ENCODE measurements around the gene ZNF12. TPM values are rescaled to one million over a fixed set of nuclear protein-coding genes. Genes with fewer than 3 reads are reported as not detected.
"Not testable (repeated sequence)": the region's sequence is repeated elsewhere in the genome, so short reads cannot be mapped to it uniquely, and the experiment has no call there.

ZNF12 gene
- total RNA-seq = 1 to 10 TPM; 4.5 to 8.9 (median 5.3) TPM

GRCh38 chr7:6706666-6707407, at the start of gene ZNF12:
TSS of gene ZNF12 (minus strand) at chr7:6706947. CDS start at chr7:6705173, 1,774 bp downstream.
- peak within 1 kb of the TSS; percentile 80 to 90 (median 84) for H3K27ac ChIP-seq
- in situ Hi-C loops (cut with MboI; ENCODE audit: low sequenced_read_pairs in 4 of 4) (no loop called here), intact Hi-C loops (cut with DNase I; ENCODE audit: low total_unique reads) (loop anchor here (1.0 to 10.0 kb wide), 5 partner anchors 22 to 1508 kb away; partner anchors contain the start of genes INTS15, ZDHHC4 and ZNF316)
- H3K4me3 ChIP-seq = peak within 1 kb of the TSS; percentile 75 to 99 (median 88)
- TF ChIP-seq POLR2A (IDR thresholded peaks at IDR 0.05) (peak; percentile 63 to 81), CTCF (IDR thresholded peaks at IDR 0.05 in 4 of 5, conservative IDR thresholded peaks at IDR 0.05 in 1 of 5) (peak in 1 of 5 experiments; percentile 10)
- H3K36me3 ChIP-seq = peaks cover 0 to 20% of the 10 kb centered on the region in 2 donors
- H3K4me1 ChIP-seq = peaks cover 22 to 23% of the 10 kb centered on the region in 2 donors
- ATAC-seq (peak; percentile 98), DNase-seq (peak; percentile 93 to 96)
- no peaks in the 10 kb centered on the region for H3K9me3 ChIP-seq
- H3K27me3 ChIP-seq = no peaks in the 10 kb centered on the region

- intact Hi-C loops (cut with DNase I; ENCODE audit: low total_unique reads); in situ Hi-C loops (cut with MboI; ENCODE audit: low sequenced_read_pairs in 4 of 4): not testable (repeated sequence)
Observed at GRCh38 chr7:6753964-6754363, 47.2 kb upstream of the ZNF12 start, which contains the start of gene RSPH10B2. TSS of gene RSPH10B2 (plus strand) at chr7:6754103. CDS start at chr7:6757678, 3,575 bp downstream.

GRCh38 chr7:6750173-6750572, 43.4 kb upstream of the ZNF12 start:
- ATAC-seq; intact Hi-C loops (cut with DNase I; ENCODE audit: low total_unique reads): not testable (repeated sequence)
- peaks cover 0 to 14% of the 10 kb centered on the region in 2 donors for H3K36me3 ChIP-seq

More at GRCh38 chr7:6753964-6754363, 47.2 kb upstream of the ZNF12 start, which contains the start of gene RSPH10B2:
- not testable (repeated sequence) for H3K4me3 ChIP-seq, H3K9me3 ChIP-seq, ATAC-seq, H3K4me1 ChIP-seq, H3K36me3 ChIP-seq, H3K27ac ChIP-seq, DNase-seq, H3K27me3 ChIP-seq

GRCh38 chr7:6749335-6749734, 42.6 kb upstream of the ZNF12 start:
- H3K27ac ChIP-seq; H3K4me3 ChIP-seq; H3K4me1 ChIP-seq; H3K9me3 ChIP-seq; DNase-seq; intact Hi-C loops (cut with DNase I; ENCODE audit: low total_unique reads); in situ Hi-C loops (cut with MboI; ENCODE audit: low sequenced_read_pairs in 4 of 4); ATAC-seq; H3K27me3 ChIP-seq: not testable (repeated sequence)
- peaks cover 0 to 17% of the 10 kb centered on the region in 2 donors for H3K36me3 ChIP-seq

More at GRCh38 chr7:6750173-6750572, 43.4 kb upstream of the ZNF12 start:
- H3K27ac ChIP-seq; H3K9me3 ChIP-seq; in situ Hi-C loops (cut with MboI; ENCODE audit: low sequenced_read_pairs in 4 of 4); DNase-seq; H3K4me3 ChIP-seq; H3K27me3 ChIP-seq; H3K4me1 ChIP-seq: not testable (repeated sequence)

- H3K4me3 ChIP-seq; in situ Hi-C loops (cut with MboI; ENCODE audit: low sequenced_read_pairs in 4 of 4); intact Hi-C loops (cut with DNase I; ENCODE audit: low total_unique reads): not testable (repeated sequence)
Observed at GRCh38 chr7:6744410-6745100, 37.8 kb upstream of the ZNF12 start.

GRCh38 chr7:6738415-6738814, 31.7 kb upstream of the ZNF12 start:
- H3K27me3 ChIP-seq; H3K4me1 ChIP-seq; DNase-seq; intact Hi-C loops (cut with DNase I; ENCODE audit: low total_unique reads); H3K4me3 ChIP-seq; H3K9me3 ChIP-seq; H3K27ac ChIP-seq; in situ Hi-C loops (cut with MboI; ENCODE audit: low sequenced_read_pairs in 4 of 4); ATAC-seq: not testable (repeated sequence)
- H3K36me3 ChIP-seq = peaks cover 0 to 48% of the 10 kb centered on the region in 2 donors

More at GRCh38 chr7:6744410-6745100, 37.8 kb upstream of the ZNF12 start:
- not testable (repeated sequence) for H3K9me3 ChIP-seq, ATAC-seq, H3K27me3 ChIP-seq, H3K27ac ChIP-seq, H3K4me1 ChIP-seq, DNase-seq
- H3K36me3 ChIP-seq = peaks cover 0 to 24% of the 10 kb centered on the region in 2 donors

- Histone ChIP-seq H3K4me3 (peak overlapping the region; percentile 76 to 97 (median 86)), H3K9me3 (no peaks in the 10 kb centered on the region), H3K27me3 (no peaks in the 10 kb centered on the region), H3K36me3 (peaks cover 0 to 28% of the 10 kb centered on the region in 2 donors), H3K27ac (peak overlapping the region; percentile 73 to 88 (median 87)), H3K4me1 (peaks cover 9 to 10% of the 10 kb centered on the region in 2 donors)
- TF ChIP-seq POLR2A (IDR thresholded peaks at IDR 0.05) = no peak
- no peak for TF ChIP-seq CTCF (IDR thresholded peaks at IDR 0.05 in 4 of 5, conservative IDR thresholded peaks at IDR 0.05 in 1 of 5)
- ATAC-seq (peak in 1 of 2 donors; percentile 32), DNase-seq (no peak)
- intact Hi-C loops (cut with DNase I; ENCODE audit: low total_unique reads) (no loop called here), in situ Hi-C loops (cut with MboI; ENCODE audit: low sequenced_read_pairs in 4 of 4) (no loop called here)
Observed at GRCh38 chr7:6730343-6730633, 23.5 kb upstream of the ZNF12 start.
